ENCODE measurements around the gene CD300LD.

CD300LD gene

GRCh38 chr17:74536890-74537289 lies 55.2 kb downstream of the CD300LD start:
- no peaks in the 10 kb centered on the region for H3K36me3 Mint-ChIP-seq (ENCODE audit: low read depth)
- TF ChIP-seq CTCF (IDR thresholded peaks at IDR 0.05; ENCODE audit: unreplicated experiment in 3 of 3): no peak
- peaks cover 42% of the 10 kb centered on the region for H3K27me3 Mint-ChIP-seq (ENCODE audit: low read depth)
- H3K27ac Mint-ChIP-seq: no peak overlapping the region
- H3K4me1 Mint-ChIP-seq: no peaks in the 10 kb centered on the region
- no peak overlapping the region for H3K4me3 Mint-ChIP-seq
- peaks cover 4% of the 10 kb centered on the region for H3K9me3 Mint-ChIP-seq

GRCh38 chr17:74532115-74532514 lies 60.0 kb downstream of the CD300LD start:
- Mint-ChIP-seq H3K4me3 (no peak overlapping the region), H3K27me3 (ENCODE audit: low read depth) (peaks cover 35% of the 10 kb centered on the region), H3K36me3 (ENCODE audit: low read depth) (no peaks in the 10 kb centered on the region), H3K9me3 (peaks cover 4% of the 10 kb centered on the region), H3K4me1 (no peaks in the 10 kb centered on the region), H3K27ac (no peak overlapping the region)
- no peak for TF ChIP-seq CTCF (IDR thresholded peaks at IDR 0.05; ENCODE audit: unreplicated experiment in 3 of 3)

GRCh38 chr17:74531231-74531761 lies 60.8 kb downstream of the CD300LD start, which contains the start of gene CD300LB:
TSS of gene CD300LB (minus strand) at chr17:74531475. CDS start at chr17:74531350, 125 bp downstream.
- Mint-ChIP-seq H3K4me1 (no peaks in the 10 kb centered on the region), H3K27me3 (ENCODE audit: low read depth) (peaks cover 29% of the 10 kb centered on the region), H3K27ac (no peak within 1 kb of the TSS), H3K36me3 (ENCODE audit: low read depth) (no peaks in the 10 kb centered on the region), H3K9me3 (peaks cover 4% of the 10 kb centered on the region), H3K4me3 (no peak within 1 kb of the TSS)
- no peak for TF ChIP-seq CTCF (IDR thresholded peaks at IDR 0.05; ENCODE audit: unreplicated experiment in 3 of 3)

GRCh38 chr17:74530831-74531150 lies 61.3 kb downstream of the CD300LD start:
- H3K27me3 Mint-ChIP-seq (ENCODE audit: low read depth): peaks cover 34% of the 10 kb centered on the region
- no peak for TF ChIP-seq CTCF (IDR thresholded peaks at IDR 0.05; ENCODE audit: unreplicated experiment in 3 of 3)
- H3K4me1 Mint-ChIP-seq: no peaks in the 10 kb centered on the region
- no peaks in the 10 kb centered on the region for H3K36me3 Mint-ChIP-seq (ENCODE audit: low read depth)
- no peak overlapping the region for H3K4me3 Mint-ChIP-seq
- H3K9me3 Mint-ChIP-seq: peaks cover 4% of the 10 kb centered on the region
- no peak overlapping the region for H3K27ac Mint-ChIP-seq
